Right forelimb (tissue), 1 donor: Measurements from ENCODE around the gene EFHC1.
A peak's percentile ranks its signal among the peaks of the same experiment; 100 is the strongest.
"Not testable (repeated sequence)": the region's sequence is repeated elsewhere in the genome, so short reads cannot be mapped to it uniquely, and the experiment has no call there.

Experiments used
- DNase-seq: peaks from one replicate; pipeline ENCODE4 v3.0.0-alpha.2; 2018

The EFHC1 gene

GRCh38 chr6:52400313-52401041, 19.7 kb upstream of the EFHC1 start:
- no peak for DNase-seq

- no peak for DNase-seq
Measured at GRCh38 chr6:52403086-52403485, 17.1 kb upstream of the EFHC1 start.

- DNase-seq, result no peak
Measured at GRCh38 chr6:52403627-52404026, 16.5 kb upstream of the EFHC1 start.

GRCh38 chr6:52405243-52405642, 14.9 kb upstream of the EFHC1 start:
- no peak for DNase-seq

GRCh38 chr6:52407467-52407866, 12.7 kb upstream of the EFHC1 start:
- DNase-seq, result no peak

- no peak for DNase-seq
Measured at GRCh38 chr6:52409499-52409898, 10.6 kb upstream of the EFHC1 start.

- DNase-seq, result no peak
Measured at GRCh38 chr6:52410979-52411378, 9.2 kb upstream of the EFHC1 start.

GRCh38 chr6:52411911-52412310, 8.2 kb upstream of the EFHC1 start:
- DNase-seq, result no peak

- DNase-seq, result no peak
Measured at GRCh38 chr6:52415333-52415732, 4.8 kb upstream of the EFHC1 start.

GRCh38 chr6:52415917-52416628, 4.1 kb upstream of the EFHC1 start:
- no peak for DNase-seq

- no peak for DNase-seq
Measured at GRCh38 chr6:52416629-52417151, 3.5 kb upstream of the EFHC1 start.

- DNase-seq, result no peak
Measured at GRCh38 chr6:52417675-52418111, 2.4 kb upstream of the EFHC1 start.

GRCh38 chr6:52418606-52419005, 1.5 kb upstream of the EFHC1 start:
- DNase-seq, result no peak

GRCh38 chr6:52420668-52421358, 671 bp downstream of the EFHC1 start:
- DNase-seq, result peak; percentile 77

- no peak for DNase-seq
Measured at GRCh38 chr6:52422156-52422555, 2.0 kb downstream of the EFHC1 start.

GRCh38 chr6:52423448-52423847, 3.3 kb downstream of the EFHC1 start:
- no peak for DNase-seq

GRCh38 chr6:52423971-52424381, 3.8 kb downstream of the EFHC1 start:
- no peak for DNase-seq

- no peak for DNase-seq
Measured at GRCh38 chr6:52424513-52424912, 4.4 kb downstream of the EFHC1 start.

- DNase-seq, result no peak
Measured at GRCh38 chr6:52426667-52427066, 6.5 kb downstream of the EFHC1 start.

- not testable (repeated sequence) for DNase-seq
Measured at GRCh38 chr6:52433294-52433693, 13.2 kb downstream of the EFHC1 start.

GRCh38 chr6:52435345-52435744, 15.2 kb downstream of the EFHC1 start:
- DNase-seq, result no peak

GRCh38 chr6:52438926-52439325, 18.8 kb downstream of the EFHC1 start:
- no peak for DNase-seq

- DNase-seq, result no peak
Measured at GRCh38 chr6:52454556-52454955, 34.4 kb downstream of the EFHC1 start.

- DNase-seq, result no peak
Measured at GRCh38 chr6:52457096-52457495, 37.0 kb downstream of the EFHC1 start.
